Measurements from ENCODE around the gene MT3.

GRCh38 chr16:56577300-56577625 lies 12.1 kb upstream of the MT3 start:
- no peak for TF ChIP-seq CTCF (IDR thresholded peaks at IDR 0.05; ENCODE audit: low read depth, low read length)
- no peak for TF ChIP-seq EZH2phosphoT487 (IDR thresholded peaks at IDR 0.05; ENCODE audit: low read depth)

Data from OCI-LY3 (cell line).